CD4-positive, CD25-positive, alpha-beta regulatory T cell (primary cell): Measurements from ENCODE around the gene MMEL1. TPM values are rescaled to one million over a fixed set of nuclear protein-coding genes. Genes with fewer than 3 reads are reported as not detected.
"Not testable (repeated sequence)": the region's sequence is repeated elsewhere in the genome, so short reads cannot be mapped to it uniquely, and the experiment has no call there.

Experiments
- ATAC-seq, 2 donors: fragments of 150-1000 bp; cut with Tn5 transposase; one replicate each; pipeline ENCODE4 v1.10.0; 2021; ENCODE audit warnings: low read depth in 2 of 2, moderate number of reproducible peaks in 2 of 2, moderate library complexity in 1 of 2
- DNase-seq, 3 donors: peaks; one replicate each; pipeline versions ENCODE4 v3.0.0 to v3.0.0-alpha.2; 2012 to 2022; ENCODE audit warnings: mixed read lengths in 1 of 3
- H3K27ac ChIP-seq: one replicate; pipeline ENCODE4 v1.7.0; 2013; ENCODE audit warnings: mild to moderate bottlenecking, low read length; ENCODE audit not compliant: insufficient read depth, poor library complexity, severe bottlenecking
- H3K27me3 ChIP-seq: one replicate; pipeline ENCODE4 v1.7.0; 2013; ENCODE audit warnings: low read length; ENCODE audit not compliant: control insufficient read depth, insufficient read depth
- H3K36me3 ChIP-seq: one replicate; pipeline ENCODE4 v1.7.0; 2013; ENCODE audit warnings: mild to moderate bottlenecking, low read length, moderate library complexity; ENCODE audit not compliant: control insufficient read depth, insufficient read depth
- H3K4me1 ChIP-seq: 2 replicates; pipeline ENCODE4 v1.7.0; 2013; ENCODE audit warnings: mild to moderate bottlenecking, low read length; ENCODE audit not compliant: insufficient read depth, control insufficient read depth, poor library complexity, severe bottlenecking
- H3K4me3 ChIP-seq: one replicate; pipeline ENCODE4 v1.7.0; 2013; ENCODE audit warnings: low read depth, mild to moderate bottlenecking, low read length, moderate library complexity
- H3K9me3 ChIP-seq, 2 experiments: 1 replicate in 1 of 2; 2 replicates in 1 of 2; pipeline ENCODE4 v1.7.0; 2013; ENCODE audit warnings: low read length in 2 of 2, mild to moderate bottlenecking in 1 of 2, moderate library complexity in 1 of 2; ENCODE audit not compliant: control insufficient read depth in 2 of 2
- H3K27ac Mint-ChIP-seq, 3 donors: one replicate each; pipeline ENCODE4 v1.8.0; 2020 to 2022; ENCODE audit warnings: mild to moderate bottlenecking in 3 of 3, mixed read lengths in 3 of 3, moderate library complexity in 2 of 3
- H3K27me3 Mint-ChIP-seq: one replicate; pipeline ENCODE4 v1.8.0; 2022; ENCODE audit warnings: mild to moderate bottlenecking, mixed read lengths
- H3K36me3 Mint-ChIP-seq: one replicate; pipeline ENCODE4 v1.8.0; 2020; ENCODE audit warnings: mixed read lengths
- H3K4me1 Mint-ChIP-seq, 4 donors: one replicate each; pipeline ENCODE4 v1.8.0; 2020 to 2022; ENCODE audit warnings: mixed read lengths in 4 of 4, mild to moderate bottlenecking in 1 of 4
- H3K4me3 Mint-ChIP-seq, 4 donors: one replicate each; pipeline ENCODE4 v1.8.0; 2020 to 2022; ENCODE audit warnings: mild to moderate bottlenecking in 4 of 4, mixed read lengths in 4 of 4, moderate library complexity in 3 of 4
- H3K9me3 Mint-ChIP-seq, 7 donors: one replicate each; pipeline ENCODE4 v1.8.0; 2020 to 2022; ENCODE audit warnings: mixed read lengths in 7 of 7, mild to moderate bottlenecking in 3 of 7, moderate library complexity in 2 of 7
- polyA plus RNA-seq, 4 donors: library from polyadenylated mRNA; unstranded; fragments of 300-500 nt; fragmentation: Illumina TruSeq; gene quantifications; one replicate each; pipeline ENCODE4 v1.2.3, GENCODE V29; 2021
- total RNA-seq: library from RNA; stranded (reverse); gene quantifications from one replicate; pipeline ENCODE4 v1.2.3, GENCODE V29; 2022

MMEL1 gene
- total RNA-seq (0.79 TPM), polyA plus RNA-seq (10 to 100 TPM; 11.7 to 18.1 (median 15.4) TPM)

GRCh38 chr1:2632561-2633361 is at the start of gene MMEL1:
MMEL1 (minus strand) TSS chr1:2633016; CDS start chr1:2629484, 3,532 bp downstream.
- Mint-ChIP-seq H3K4me1 (peaks cover 0 to 7% (median 0%) of the 10 kb centered on the region in 4 donors), H3K9me3 (peaks cover 0 to 5% (median 1%) of the 10 kb centered on the region in 7 donors), H3K36me3 (no peaks in the 10 kb centered on the region), H3K4me3 (no peak within 1 kb of the TSS), H3K27me3 (peaks cover 21% of the 10 kb centered on the region), H3K27ac (peak within 1 kb of the TSS in 1 of 3 donors; percentile 26)
- no peaks in the 10 kb centered on the region for H3K36me3 ChIP-seq
- H3K27ac ChIP-seq, result no peak within 1 kb of the TSS
- peaks cover 10% of the 10 kb centered on the region for H3K4me1 ChIP-seq
- DNase-seq (no peak), ATAC-seq (no peak)
- no peak within 1 kb of the TSS for H3K4me3 ChIP-seq
- H3K9me3 ChIP-seq, result no peaks in the 10 kb centered on the region
- H3K27me3 ChIP-seq, result no peaks in the 10 kb centered on the region

- ATAC-seq, H3K36me3 Mint-ChIP-seq, H3K4me3 ChIP-seq, H3K27ac Mint-ChIP-seq, H3K4me3 Mint-ChIP-seq, H3K27me3 Mint-ChIP-seq, H3K27ac ChIP-seq, H3K36me3 ChIP-seq, H3K4me1 Mint-ChIP-seq, H3K27me3 ChIP-seq, H3K4me1 ChIP-seq, DNase-seq, H3K9me3 ChIP-seq, H3K9me3 Mint-ChIP-seq: not testable (repeated sequence)
These were observed 43.9 kb upstream of the MMEL1 start for GRCh38 chr1:2676726-2677125.

- not testable (repeated sequence) for H3K27ac ChIP-seq, H3K36me3 ChIP-seq, H3K27ac Mint-ChIP-seq, H3K4me1 Mint-ChIP-seq, H3K4me3 ChIP-seq, H3K27me3 ChIP-seq, DNase-seq, H3K4me1 ChIP-seq, H3K4me3 Mint-ChIP-seq, H3K9me3 ChIP-seq, ATAC-seq, H3K36me3 Mint-ChIP-seq, H3K9me3 Mint-ChIP-seq, H3K27me3 Mint-ChIP-seq
These were observed 38.8 kb upstream of the MMEL1 start for GRCh38 chr1:2671656-2672055.

- not testable (repeated sequence) for H3K4me1 ChIP-seq, H3K9me3 ChIP-seq, ATAC-seq, H3K36me3 Mint-ChIP-seq, H3K27ac Mint-ChIP-seq, H3K4me3 Mint-ChIP-seq, H3K4me3 ChIP-seq, H3K4me1 Mint-ChIP-seq, DNase-seq, H3K27me3 ChIP-seq, H3K27me3 Mint-ChIP-seq, H3K27ac ChIP-seq, H3K9me3 Mint-ChIP-seq, H3K36me3 ChIP-seq
These were observed 27.0 kb upstream of the MMEL1 start for GRCh38 chr1:2659806-2660205.

- H3K4me1 ChIP-seq, H3K9me3 Mint-ChIP-seq, H3K27me3 ChIP-seq, H3K9me3 ChIP-seq, H3K27ac ChIP-seq, H3K36me3 ChIP-seq, H3K4me3 Mint-ChIP-seq, ATAC-seq, H3K4me3 ChIP-seq, DNase-seq, H3K36me3 Mint-ChIP-seq, H3K27ac Mint-ChIP-seq, H3K4me1 Mint-ChIP-seq: not testable (repeated sequence)
- H3K27me3 Mint-ChIP-seq, result peaks cover 17% of the 10 kb centered on the region
These were observed 25.1 kb upstream of the MMEL1 start for GRCh38 chr1:2657909-2658308.

- H3K9me3 Mint-ChIP-seq, DNase-seq, H3K36me3 Mint-ChIP-seq, H3K36me3 ChIP-seq, H3K4me1 ChIP-seq, H3K9me3 ChIP-seq, H3K27ac ChIP-seq, H3K4me3 Mint-ChIP-seq, H3K27ac Mint-ChIP-seq, H3K4me3 ChIP-seq, H3K4me1 Mint-ChIP-seq, ATAC-seq, H3K27me3 ChIP-seq: not testable (repeated sequence)
- peaks cover 18% of the 10 kb centered on the region for H3K27me3 Mint-ChIP-seq
These were observed 24.3 kb upstream of the MMEL1 start for GRCh38 chr1:2657124-2657523.

GRCh38 chr1:2655598-2656434 is 23.0 kb upstream of the MMEL1 start:
- not testable (repeated sequence) for H3K9me3 Mint-ChIP-seq, H3K4me1 ChIP-seq, H3K36me3 Mint-ChIP-seq, H3K4me1 Mint-ChIP-seq, H3K36me3 ChIP-seq, H3K27ac Mint-ChIP-seq, ATAC-seq, DNase-seq, H3K9me3 ChIP-seq, H3K4me3 ChIP-seq, H3K27ac ChIP-seq, H3K4me3 Mint-ChIP-seq
- H3K27me3 Mint-ChIP-seq, result peaks cover 22% of the 10 kb centered on the region
- peaks cover 15% of the 10 kb centered on the region for H3K27me3 ChIP-seq
